GM23338 (cell line): ENCODE measurements around the gene HOXA5. TPM values are rescaled to one million over a fixed set of nuclear protein-coding genes. Genes with fewer than 3 reads are reported as not detected.

ENCODE experiments used
- ATAC-seq: fragments of 200-7000 bp; cut with Tn5 transposase; 3 replicates; pipeline ENCODE4 v1.9.1; 2020
- DNase-seq: peaks from one replicate; pipeline ENCODE4 v3.0.0-alpha.2; 2015; ENCODE audit warnings: low spot score
- H2AFZ ChIP-seq: fragments of 200-600 bp; sonication (generic); 2 replicates; pipeline ENCODE4 v1.8.0; 2016; ENCODE audit warnings: antibody characterized with exemption, mild to moderate bottlenecking, moderate library complexity
- H3F3A ChIP-seq: fragments of 200-600 bp; sonication (generic); replicated peaks from 2 replicates; pipeline ENCODE4 v1.8.0; 2017; ENCODE audit warnings: antibody characterized with exemption, mixed run types, low read depth
- H3K27ac ChIP-seq: fragments of 200-600 bp; sonication (generic); 2 replicates; pipeline ENCODE4 v1.6.1; 2016; ENCODE audit warnings: low read depth
- H3K27me3 ChIP-seq: fragments of 200-600 bp; sonication (generic); 2 replicates; pipeline ENCODE4 v1.8.0; 2016; ENCODE audit warnings: mild to moderate bottlenecking, mixed run types, moderate library complexity; ENCODE audit not compliant: insufficient read depth
- H3K36me3 ChIP-seq: fragments of 200-600 bp; sonication (generic); 2 replicates; pipeline ENCODE4 v1.8.0; 2016; ENCODE audit warnings: mild to moderate bottlenecking; ENCODE audit not compliant: insufficient read depth
- H3K4me1 ChIP-seq: fragments of 200-600 bp; sonication (generic); 2 replicates; pipeline ENCODE4 v1.8.0; 2016; ENCODE audit warnings: mild to moderate bottlenecking, moderate library complexity; ENCODE audit not compliant: insufficient read depth
- H3K4me2 ChIP-seq: fragments of 200-600 bp; sonication (generic); 2 replicates; pipeline ENCODE4 v1.7.1; 2017; ENCODE audit warnings: mixed run types
- H3K4me3 ChIP-seq: fragments of 200-600 bp; sonication (generic); 2 replicates; pipeline ENCODE4 v1.6.1; 2016; ENCODE audit warnings: mixed run types
- H3K79me2 ChIP-seq: fragments of 200-600 bp; sonication (generic); replicated peaks from 2 replicates; pipeline ENCODE4 v1.8.0; 2017; ENCODE audit warnings: mild to moderate bottlenecking; ENCODE audit not compliant: insufficient read depth
- H3K9me2 ChIP-seq: fragments of 200-600 bp; sonication (generic); 2 replicates; pipeline ENCODE4 v1.8.0; 2017; ENCODE audit not compliant: insufficient read depth
- H4K20me1 ChIP-seq: fragments of 200-600 bp; sonication (generic); replicated peaks from 2 replicates; pipeline ENCODE4 v1.8.0; 2017; ENCODE audit warnings: mild to moderate bottlenecking; ENCODE audit not compliant: insufficient read depth
- H3K27ac Mint-ChIP-seq: 2 replicates; pipeline ENCODE4 v1.8.0; 2020; ENCODE audit warnings: inconsistent platforms, mild to moderate bottlenecking, moderate library complexity, mixed read lengths
- H3K27me3 Mint-ChIP-seq: 3 replicates; pipeline ENCODE4 v1.8.0; 2022; ENCODE audit warnings: low read depth, mild to moderate bottlenecking, moderate library complexity, mixed read lengths, inconsistent platforms; ENCODE audit not compliant: insufficient read depth, poor library complexity
- H3K36me3 Mint-ChIP-seq: 3 replicates; pipeline ENCODE4 v1.8.0; 2021; ENCODE audit warnings: low read depth, mild to moderate bottlenecking, inconsistent platforms, moderate library complexity, mixed read lengths
- H3K4me1 Mint-ChIP-seq: 3 replicates; pipeline ENCODE4 v1.8.0; 2020; ENCODE audit warnings: mild to moderate bottlenecking, inconsistent platforms, mixed read lengths
- H3K4me3 Mint-ChIP-seq: 3 replicates; pipeline ENCODE4 v1.8.0; 2021; ENCODE audit warnings: moderate library complexity, mild to moderate bottlenecking, inconsistent platforms, mixed read lengths
- H3K9me3 Mint-ChIP-seq: 3 replicates; pipeline ENCODE4 v1.8.0; 2020; ENCODE audit warnings: moderate library complexity, mild to moderate bottlenecking, inconsistent platforms, mixed read lengths
- CREB1 ChIP-seq: fragments of 250-450 bp; sonication (Bioruptor Pico); IDR thresholded peaks from 2 replicates; pipeline ENCODE4 v1.5.0; 2020; ENCODE audit warnings: low read depth, mild to moderate bottlenecking, moderate library complexity
- CTCF ChIP-seq, 2 experiments: fragments of 200-600 bp in 1 of 2; sonication (generic) in 1 of 2; conservative IDR thresholded peaks; 2 replicates each; pipeline versions ENCODE4 v1.5.1 to v1.6.1; 2016 to 2017; ENCODE audit warnings: antibody characterized with exemption in 2 of 2, low read depth in 2 of 2, mild to moderate bottlenecking in 2 of 2, moderate library complexity in 1 of 2
- ETS1 ChIP-seq: IDR thresholded peaks from 2 replicates; pipeline ENCODE4 v1.6.1; 2016; ENCODE audit warnings: antibody characterized with exemption
- EZH2 ChIP-seq: fragments of 200-600 bp; sonication (generic); IDR thresholded peaks from one replicate; pipeline ENCODE4 v1.8.0; 2017; ENCODE audit warnings: antibody characterized with exemption, mild to moderate bottlenecking, low read depth; ENCODE audit not compliant: unreplicated experiment
- EZH2phosphoT487 ChIP-seq: fragments of 200-600 bp; sonication (generic); IDR thresholded peaks from one replicate; pipeline ENCODE4 v1.8.1; 2018; ENCODE audit warnings: antibody characterized with exemption; ENCODE audit not compliant: unreplicated experiment
- JUNB ChIP-seq: IDR thresholded peaks from one replicate; pipeline ENCODE4 v1.6.1; 2016; ENCODE audit warnings: antibody characterized with exemption; ENCODE audit not compliant: unreplicated experiment
- NANOG ChIP-seq: IDR thresholded peaks from 2 replicates; pipeline ENCODE4 v1.6.1; 2016; ENCODE audit warnings: antibody characterized with exemption, borderline replicate concordance
- POLR2AphosphoS5 ChIP-seq: IDR thresholded peaks from 2 replicates; pipeline ENCODE4 v1.6.1; 2016; ENCODE audit warnings: antibody characterized with exemption, low read depth
- REST ChIP-seq: IDR thresholded peaks from one replicate; pipeline ENCODE4 v1.6.1; 2018; ENCODE audit warnings: antibody characterized with exemption; ENCODE audit not compliant: unreplicated experiment
- STAT1 ChIP-seq: IDR thresholded peaks from one replicate; pipeline ENCODE4 v1.6.1; 2016; ENCODE audit warnings: antibody characterized with exemption; ENCODE audit not compliant: unreplicated experiment
- ZNF114 ChIP-seq: fragments of 250-450 bp; sonication (Bioruptor Pico); IDR thresholded peaks from 2 replicates; pipeline ENCODE4 v1.5.0; 2020; ENCODE audit warnings: mild to moderate bottlenecking, moderate library complexity
- ZNF331 ChIP-seq: fragments of 250-450 bp; sonication (Bioruptor Pico); IDR thresholded peaks from 2 replicates; pipeline ENCODE4 v1.5.0; 2020; ENCODE audit warnings: low read depth, mild to moderate bottlenecking, moderate library complexity
- ZNF462 ChIP-seq: fragments of 250-450 bp; sonication (Bioruptor Pico); IDR thresholded peaks from 2 replicates; pipeline ENCODE4 v1.5.0; 2020; ENCODE audit warnings: mild to moderate bottlenecking, moderate library complexity
- polyA plus RNA-seq: library from polyadenylated mRNA; unstranded; fragments of >200 nt; fragmentation: Nextera tagmentation; extraction: Ambion mirVana; gene quantifications from 2 replicates; pipeline ENCODE4 v1.2.1, GENCODE V29; 2016
- total RNA-seq: library from RNA; depleted of rRNA; stranded (reverse); fragments of >200 nt; shearing (Covaris generic); gene quantifications from 2 replicates; pipeline ENCODE4 v1.2.3, GENCODE V29; 2014

Gene HOXA5
- total and polyA plus RNA-seq, 2 experiments from 2014 or later, result not detected

- peak; percentile 52 for TF ChIP-seq EZH2phosphoT487
- peak; percentile 94 for TF ChIP-seq EZH2
- TF ChIP-seq NANOG, result no peak
- no peak for TF ChIP-seq REST
- TF ChIP-seq ZNF114 (CRISPR knock-in tag), result no peak
- no peak for TF ChIP-seq JUNB
- no peak for TF ChIP-seq CREB1 (CRISPR knock-in tag)
- no peak for TF ChIP-seq ZNF331
- no peak for TF ChIP-seq ETS1
- TF ChIP-seq STAT1, result no peak
- no peak for TF ChIP-seq ZNF462
- TF ChIP-seq POLR2AphosphoS5, result no peak
- TF ChIP-seq CTCF (conservative IDR thresholded peaks at IDR 0.05; ENCODE audit: low read depth in 2 of 2), result no peak
- no peak overlapping the region for H2AFZ ChIP-seq
These were observed 13.5 kb downstream of the HOXA5 start for GRCh38 chr7:27129729-27130539.

More at GRCh38 chr7:27129729-27130539, 13.5 kb downstream of the HOXA5 start:
- Histone ChIP-seq H3K9me2 (no peaks in the 10 kb centered on the region), H3K4me3 (peak overlapping the region; percentile 62; the same call in 1 of the 2 replicates), H3K36me3 (no peaks in the 10 kb centered on the region), H3K27ac (no peak overlapping the region), H4K20me1 (peaks cover 65% of the 10 kb centered on the region), H3K27me3 (peaks cover 100% of the 10 kb centered on the region), H3F3A (peaks cover 55% of the 10 kb centered on the region), H3K4me2 (peak overlapping the region; percentile 84; the same call in 1 of the 2 replicates), H3K79me2 (no peaks in the 10 kb centered on the region), H3K4me1 (peaks cover 11% of the 10 kb centered on the region; the same call in 1 of the 2 replicates)
- no peaks in the 10 kb centered on the region; the same call in 2 of the 3 replicates for H3K4me1 Mint-ChIP-seq
- DNase-seq (peak; percentile 41), ATAC-seq (peak; percentile 57)
- H3K4me3 Mint-ChIP-seq, result peak overlapping the region; percentile 25; the same call in 1 of the 3 replicates
- H3K36me3 Mint-ChIP-seq, result no peaks in the 10 kb centered on the region
- H3K27ac Mint-ChIP-seq, result no peak overlapping the region
- no peaks in the 10 kb centered on the region; the same call in 2 of the 3 replicates for H3K9me3 Mint-ChIP-seq
- H3K27me3 Mint-ChIP-seq, result peaks cover 96% of the 10 kb centered on the region
